Stomach (tissue), 9 donors: ENCODE measurements around the gene RAC3. TPM values are rescaled to one million over a fixed set of nuclear protein-coding genes. Genes with fewer than 3 reads are reported as not detected.

Source experiments
- DNase-seq, 2 donors: peaks; one replicate each; pipeline versions ENCODE4 v3.0.0 to v3.0.0-alpha.2; 2013 to 2019
- H3K27ac ChIP-seq, 5 donors: fragments of 200-600 bp in 4 of 5; sonication (generic) in 4 of 5; one replicate each; pipeline ENCODE4 v1.5.1; 2013 to 2019; ENCODE audit warnings: mild to moderate bottlenecking in 1 of 5, moderate library complexity in 1 of 5
- H3K27me3 ChIP-seq, 3 donors: fragments of 200-600 bp; sonication (generic); one replicate each; pipeline ENCODE4 v1.5.1; 2017 to 2019; ENCODE audit warnings: mixed run types in 1 of 3
- H3K36me3 ChIP-seq, 4 donors: fragments of 200-600 bp; sonication (generic); 1 replicate in 3 of 4; 2 replicates in 1 of 4; pipeline ENCODE4 v1.5.1; 2016 to 2019
- H3K4me1 ChIP-seq, 4 donors: fragments of 200-600 bp; sonication (generic); one replicate each; pipeline ENCODE4 v1.5.1; 2016 to 2019
- H3K4me3 ChIP-seq, 4 donors: fragments of 200-600 bp; sonication (generic) in 3 of 4; one replicate each; pipeline ENCODE4 v1.5.1; 2016 to 2019; ENCODE audit warnings: mild to moderate bottlenecking in 1 of 4
- H3K9me3 ChIP-seq, 4 donors: fragments of 200-600 bp; sonication (generic); one replicate each; pipeline ENCODE4 v1.5.1; 2016 to 2019
- CTCF ChIP-seq, 7 experiments: fragments of 450-650 bp in 4 of 7; fragments of 200-600 bp in 3 of 7; sonication (generic) in 3 of 7; IDR thresholded peaks; one replicate each; pipeline ENCODE4 v1.5.1; 2016 to 2019; ENCODE audit warnings: antibody characterized with exemption in 7 of 7, control low read depth in 2 of 7, mild to moderate bottlenecking in 1 of 7
- EP300 ChIP-seq: sonication (generic); formaldehyde crosslinking; IDR thresholded peaks from one replicate; pipeline ENCODE4 v1.6.1; 2017; ENCODE audit warnings: antibody characterized with exemption
- POLR2A ChIP-seq, 4 donors: fragments of 450-650 bp; IDR thresholded peaks; one replicate each; pipeline ENCODE4 v1.6.1; 2016; ENCODE audit warnings: antibody characterized with exemption in 4 of 4, control low read depth in 2 of 4, mild to moderate bottlenecking in 1 of 4, moderate library complexity in 1 of 4
- POLR2AphosphoS5 ChIP-seq, 3 donors: sonication (generic); formaldehyde crosslinking; IDR thresholded peaks; one replicate each; pipeline ENCODE4 v1.6.1; 2016; ENCODE audit warnings: antibody characterized with exemption in 3 of 3
- WGBS, 5 donors: extraction: QIAGEN DNeasy Blood & Tissue Kit in 3 of 5; methylation state at CpG; one replicate each; pipeline versions ENCODE4 v1.1.5 to v1.1.7; 2013 to 2018; 5-methylcytosine and 5-hydroxymethylcytosine counted together
- intact Hi-C: fragments of 100-400 bp; cut with DNase I; formaldehyde crosslinking; loops from one replicate; pipeline ENCODE4 v1.15.1; 2023; ENCODE audit warnings: low total_unique reads
- polyA plus RNA-seq, 3 donors: library from polyadenylated mRNA; stranded (reverse); fragments of 200-250 nt; gene quantifications; one replicate each; pipeline ENCODE4 v1.2.3, GENCODE V29; 2013
- total RNA-seq, 5 donors: library from RNA; depleted of rRNA; stranded (reverse); fragments of >200 nt; gene quantifications; one replicate each; pipeline versions ENCODE4 v1.1.0 to v1.2.3, GENCODE V29; 2014 to 2016
- donor health status: healthy with polysubstance abuse.
- donor health status: Bipolar disorder and iron deficiency.
- donor health status: healthy.

Gene RAC3
- total and polyA plus RNA-seq, 8 donors, result 1.2 to 24.8 (median 11.6) TPM; not detected in 1

DNA sequence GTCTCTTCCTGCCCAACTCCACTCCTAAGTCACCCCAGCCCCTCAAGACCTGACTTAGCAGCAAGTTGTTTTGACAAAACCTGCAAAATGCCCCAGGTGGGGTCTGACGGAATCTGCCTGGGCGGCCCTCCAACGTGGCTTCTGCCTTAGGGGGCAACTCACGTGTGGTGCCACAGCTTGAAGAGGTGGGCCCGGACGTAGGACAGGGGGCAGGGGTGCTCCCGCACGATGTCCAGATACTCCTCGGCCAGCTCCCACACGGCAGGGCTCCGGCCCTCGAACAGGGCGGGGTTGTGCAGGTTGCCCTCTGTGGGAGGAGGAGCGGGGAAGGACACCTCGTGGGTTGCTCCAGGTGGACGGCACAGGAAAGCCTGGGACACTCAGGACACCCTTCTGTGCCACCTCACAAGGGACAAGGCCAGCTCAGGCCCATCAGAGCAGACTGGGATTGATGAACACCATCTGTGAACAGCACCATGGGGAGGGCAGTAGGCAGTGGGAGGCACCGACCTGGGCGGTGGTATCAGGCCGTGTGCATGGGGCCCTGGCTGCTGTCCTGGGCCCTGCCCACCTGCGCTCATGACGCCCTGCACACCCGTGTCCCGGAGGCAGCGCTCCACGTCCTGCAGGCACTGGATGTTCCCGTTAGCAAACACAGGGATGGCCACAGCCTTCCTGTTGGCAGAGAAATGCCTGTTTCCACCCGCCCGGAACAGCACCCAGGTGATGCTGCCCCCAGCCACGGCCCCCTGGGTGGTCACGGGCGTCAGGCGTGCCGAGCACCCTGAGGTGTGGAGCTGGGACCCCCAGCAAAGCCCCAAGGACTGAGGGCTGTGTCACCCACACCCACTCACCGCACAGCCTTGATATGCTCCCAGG lies 29.8 kb downstream of the RAC3 start:
- Histone ChIP-seq H3K4me3 (no peak overlapping the region), H3K27ac (no peak overlapping the region), H3K9me3 (no peaks in the 10 kb centered on the region), H3K27me3 (no peaks in the 10 kb centered on the region), H3K4me1 (peaks cover 21 to 31% (median 30%) of the 10 kb centered on the region in 4 donors), H3K36me3 (peaks cover 62 to 81% (median 79%) of the 10 kb centered on the region in 4 donors)
- TF ChIP-seq CTCF (IDR thresholded peaks at IDR 0.05), result no peak
- no peak for TF ChIP-seq EP300
- TF ChIP-seq POLR2AphosphoS5 (IDR thresholded peaks at IDR 0.05), result no peak
- no peak for TF ChIP-seq POLR2A (IDR thresholded peaks at IDR 0.05)
- DNase-seq, result no peak
- intact Hi-C loops, result no loop called here
- WGBS, 5 donors, result 82 to 90% (median 85%) methylated on average over 10 to 34 of the region's 34 CpGs

GRCh38 chr17:82062076-82062983 lies 30.9 kb downstream of the RAC3 start:
- Histone ChIP-seq H3K36me3 (peaks cover 52 to 71% (median 69%) of the 10 kb centered on the region in 4 donors), H3K27me3 (no peaks in the 10 kb centered on the region), H3K27ac (no peak overlapping the region), H3K4me3 (no peak overlapping the region), H3K4me1 (peaks cover 25 to 36% (median 34%) of the 10 kb centered on the region in 4 donors), H3K9me3 (no peaks in the 10 kb centered on the region)
- TF ChIP-seq CTCF (IDR thresholded peaks at IDR 0.05) (no peak), EP300 (no peak), POLR2A (IDR thresholded peaks at IDR 0.05) (no peak), POLR2AphosphoS5 (IDR thresholded peaks at IDR 0.05) (no peak)
- DNase-seq, result no peak
- 79 to 93% (median 86%) methylated on average over 6 to 24 of the region's 24 CpGs for WGBS, 5 donors
- intact Hi-C loops, result no loop called here

DNA sequence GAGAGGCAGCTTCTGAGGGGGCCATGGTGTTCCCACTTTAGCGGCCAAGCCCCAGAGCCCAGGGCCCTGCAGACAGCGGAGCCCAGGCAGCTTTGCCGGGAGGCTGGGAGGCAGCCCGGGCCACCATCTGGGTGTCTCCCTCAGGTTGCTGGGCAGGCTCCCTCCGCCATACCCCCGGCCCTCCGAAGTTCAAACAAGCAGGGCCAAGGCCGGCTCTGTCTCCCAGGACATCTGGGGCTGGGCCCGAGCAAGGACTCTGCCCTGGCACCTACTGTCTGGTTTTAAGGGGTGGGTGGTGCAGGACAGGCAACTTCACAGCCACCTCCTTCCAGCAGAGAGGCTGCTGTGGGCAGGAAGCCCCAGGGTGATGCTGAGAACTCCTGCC lies 31.5 kb downstream of the RAC3 start:
- H3K27ac ChIP-seq, result no peak overlapping the region
- WGBS, 5 donors, result 90 to 100% (median 93%) methylated on average over 2 to 9 of the region's 9 CpGs
- peaks cover 25 to 36% (median 34%) of the 10 kb centered on the region in 4 donors for H3K4me1 ChIP-seq
- peaks cover 45 to 64% (median 63%) of the 10 kb centered on the region in 4 donors for H3K36me3 ChIP-seq
- no peaks in the 10 kb centered on the region for H3K9me3 ChIP-seq
- no peak for DNase-seq
- H3K27me3 ChIP-seq, result no peaks in the 10 kb centered on the region
- H3K4me3 ChIP-seq, result no peak overlapping the region
- intact Hi-C loops, result no loop called here
- TF ChIP-seq POLR2AphosphoS5 (IDR thresholded peaks at IDR 0.05) (no peak), POLR2A (IDR thresholded peaks at IDR 0.05) (no peak), CTCF (IDR thresholded peaks at IDR 0.05) (no peak), EP300 (no peak)
